GM19193 (cell line): ENCODE data around the gene KLC1.

Experiments used
- POLR2A ChIP-seq: IDR thresholded peaks from 4 replicates; pipeline ENCODE4 v1.6.1; 2011; ENCODE audit not compliant: insufficient read depth, insufficient read length; ENCODE audit errors: extremely low read depth

The KLC1 gene

DNA sequence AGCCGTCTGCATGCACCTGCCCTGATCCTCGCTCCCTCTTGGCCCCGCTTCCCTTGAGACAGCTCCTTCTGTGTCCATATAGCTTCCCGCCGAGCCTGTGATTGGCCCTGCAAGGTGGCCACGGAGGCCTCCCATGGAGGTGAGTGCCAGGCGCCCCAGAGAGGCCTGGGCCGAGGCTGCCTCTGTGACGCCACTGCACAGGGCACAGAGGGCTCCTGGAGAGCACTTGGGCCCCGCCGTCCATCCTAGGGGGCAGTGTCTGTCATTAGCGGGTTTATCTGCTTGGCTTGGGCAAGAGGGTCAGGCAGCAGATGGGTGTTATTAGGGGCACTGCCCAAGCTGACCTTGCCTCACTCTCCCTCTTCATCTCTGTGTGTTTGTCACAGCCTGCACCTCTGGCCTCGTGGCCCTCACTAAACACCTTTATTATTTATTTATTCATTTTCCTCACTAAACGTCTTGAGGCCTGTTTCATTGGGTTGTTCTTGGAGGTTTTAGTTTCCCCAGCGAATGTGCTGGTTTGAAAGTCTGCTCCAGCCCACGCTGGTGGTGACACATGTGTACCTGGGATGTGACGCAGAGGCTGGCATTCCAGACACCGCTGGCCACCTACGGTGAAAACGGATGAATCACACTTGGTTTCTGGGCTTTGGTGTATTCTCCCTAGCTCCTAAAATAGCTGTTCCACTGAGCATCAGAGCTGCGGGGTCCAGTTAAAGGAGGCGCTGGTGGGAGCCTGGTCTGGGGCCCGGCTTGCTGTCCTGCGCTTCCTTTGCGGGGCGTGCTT is 92.5 kb downstream of the KLC1 start:
- no peak for TF ChIP-seq POLR2A

DNA sequence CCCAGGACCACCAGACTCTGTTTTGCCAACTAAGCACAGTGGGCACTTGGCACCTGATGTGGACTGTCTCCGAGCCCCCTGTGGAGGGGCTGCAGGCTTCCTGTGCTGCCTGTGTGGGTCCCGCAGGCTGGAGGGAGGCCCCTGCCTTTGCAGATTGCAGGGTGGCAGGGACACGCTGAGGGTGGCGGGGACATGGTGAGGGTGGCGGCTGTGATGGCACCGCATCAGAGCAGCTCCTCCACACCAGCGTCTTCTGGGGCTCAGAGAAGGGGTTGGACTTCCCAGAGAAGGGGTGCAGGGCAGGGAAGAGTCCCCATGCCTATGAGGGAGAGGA is 94.7 kb downstream of the KLC1 start:
- TF ChIP-seq POLR2A: no peak

DNA sequence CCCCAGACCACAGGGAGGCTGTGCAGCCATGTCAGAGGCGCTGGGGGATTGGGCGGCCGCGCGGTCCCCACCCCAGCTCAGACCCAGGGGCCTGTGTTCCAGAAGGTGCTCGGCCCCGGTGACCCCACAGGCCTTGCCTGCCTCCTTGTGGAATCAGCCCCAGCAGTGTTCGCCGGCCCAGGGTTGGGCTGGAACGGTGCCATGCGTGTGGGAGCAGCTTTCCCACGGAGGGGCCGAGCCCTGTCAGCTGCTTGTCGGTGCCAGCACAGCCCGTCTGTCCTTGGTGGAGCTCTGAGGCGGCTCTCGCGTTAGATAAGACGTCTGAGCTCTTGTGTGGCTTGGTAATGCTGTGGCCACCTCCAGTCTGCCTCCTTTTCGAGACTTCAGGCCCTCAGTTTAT is 95.1 kb downstream of the KLC1 start:
- no peak for TF ChIP-seq POLR2A

DNA sequence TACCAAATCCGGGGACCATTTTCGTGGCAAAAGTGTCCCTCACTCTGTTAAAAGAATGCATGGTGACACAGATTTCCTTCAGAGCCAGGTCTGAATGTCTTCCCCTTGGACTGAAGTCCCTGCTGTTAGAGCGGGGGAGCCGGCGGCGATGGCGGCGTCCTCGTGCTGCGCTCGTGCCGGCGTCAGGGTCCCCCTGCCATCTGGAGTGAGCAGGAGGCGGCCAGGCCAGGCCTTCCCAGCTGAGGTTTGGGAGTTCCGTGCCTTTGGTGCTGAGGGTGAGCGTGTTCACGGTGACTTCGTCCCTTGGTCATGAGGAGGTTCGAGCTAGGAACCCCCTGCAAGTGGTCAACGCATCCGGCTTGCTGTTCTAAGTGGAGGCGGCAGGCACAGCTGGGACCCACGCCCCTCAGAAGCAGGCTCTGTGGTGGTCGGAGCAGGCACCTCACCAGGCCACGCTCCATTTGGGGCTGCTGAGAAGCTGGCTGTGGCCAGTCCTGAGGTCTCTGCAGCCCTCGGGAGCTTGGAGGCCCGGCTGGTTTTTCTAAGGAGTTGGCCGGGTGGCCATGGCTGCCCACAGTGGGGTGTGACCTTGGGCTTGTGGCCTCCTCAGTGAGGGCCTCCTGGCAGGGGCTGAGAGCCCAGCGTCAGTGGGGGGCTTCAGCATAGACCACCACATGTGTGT is 96.1 kb downstream of the KLC1 start:
- no peak for TF ChIP-seq POLR2A

DNA sequence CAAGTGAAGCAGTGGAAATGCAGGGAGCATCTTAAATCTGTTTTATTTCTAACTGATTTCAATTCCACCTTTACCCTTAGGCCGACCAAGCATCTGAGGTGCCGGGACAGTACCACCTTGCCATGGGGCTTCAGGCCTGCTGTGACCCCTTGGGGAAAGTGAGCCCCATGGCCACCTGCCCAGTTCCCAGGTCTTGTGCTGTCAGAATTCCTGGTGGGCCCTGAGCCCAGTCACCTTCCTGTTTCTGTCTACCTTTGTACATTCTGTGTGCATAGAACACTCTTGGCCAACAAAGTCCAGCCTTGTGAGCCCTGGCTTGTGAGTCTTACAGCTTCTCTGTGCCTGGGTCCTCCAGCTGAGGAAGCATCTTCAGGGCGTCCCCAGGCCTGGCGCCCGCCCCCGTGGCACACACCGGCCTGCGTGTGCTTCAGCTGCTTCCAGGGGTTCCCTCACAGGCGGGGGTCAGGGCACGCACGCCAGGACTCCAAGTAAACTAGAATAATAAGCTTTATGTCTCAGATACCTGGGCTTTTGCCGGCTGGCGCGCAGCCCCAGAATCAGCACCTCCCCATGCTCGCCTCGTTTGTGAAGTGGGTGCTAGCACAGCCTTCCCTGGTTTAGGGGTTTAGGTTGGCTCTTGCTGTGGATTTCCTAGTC is 96.9 kb downstream of the KLC1 start:
- no peak for TF ChIP-seq POLR2A

DNA sequence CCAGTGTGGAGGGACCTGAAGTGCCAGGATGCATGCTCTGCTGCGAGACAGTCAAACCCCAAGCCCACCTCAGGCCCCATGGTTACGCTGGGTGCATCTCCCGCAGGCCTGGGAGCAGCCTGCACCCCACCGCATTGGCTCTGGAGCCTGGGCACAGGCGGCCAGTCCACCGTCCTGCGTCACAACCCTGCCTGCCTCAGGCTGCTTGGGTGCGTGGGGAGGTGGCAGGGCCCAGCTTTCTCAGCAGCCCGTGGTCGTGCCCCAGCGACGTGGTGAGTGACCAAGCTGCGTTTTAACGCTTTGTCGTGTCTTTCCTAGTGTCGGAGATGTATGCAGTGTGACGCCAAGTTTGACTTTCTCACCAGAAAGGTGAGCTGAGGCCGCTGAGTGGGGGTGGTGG is 97.5 kb downstream of the KLC1 start:
- TF ChIP-seq POLR2A: no peak

DNA sequence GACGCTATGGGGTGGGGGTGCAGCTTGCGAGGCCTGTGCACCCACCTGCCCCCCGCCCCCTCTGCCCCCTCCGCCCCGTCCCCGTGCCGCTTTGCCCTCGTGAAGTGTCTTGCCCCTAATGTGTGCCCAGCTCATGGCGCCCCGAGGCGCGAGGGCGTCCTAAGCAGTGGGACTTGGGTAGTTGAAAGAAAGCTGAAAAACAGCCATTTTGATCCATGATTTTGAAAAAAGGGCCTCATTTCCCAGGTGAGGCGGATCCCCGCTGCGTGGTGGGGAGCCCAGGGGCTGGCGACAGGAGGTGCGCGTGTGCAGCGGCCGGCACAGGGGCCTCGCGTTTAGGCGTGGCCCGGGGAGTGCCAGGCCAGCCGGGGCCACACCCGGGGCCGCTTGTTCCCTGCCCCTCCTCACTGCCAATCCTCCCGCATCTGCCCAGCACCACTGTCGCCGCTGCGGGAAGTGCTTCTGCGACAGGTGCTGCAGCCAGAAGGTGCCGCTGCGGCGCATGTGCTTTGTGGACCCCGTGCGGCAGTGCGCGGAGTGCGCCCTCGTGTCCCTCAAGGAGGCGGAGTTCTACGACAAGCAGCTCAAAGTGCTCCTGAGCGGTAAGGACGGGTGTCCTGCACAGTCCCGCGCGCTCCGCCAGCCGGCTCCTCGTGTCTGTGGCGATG is 98.4 kb downstream of the KLC1 start:
- TF ChIP-seq POLR2A: no peak

DNA sequence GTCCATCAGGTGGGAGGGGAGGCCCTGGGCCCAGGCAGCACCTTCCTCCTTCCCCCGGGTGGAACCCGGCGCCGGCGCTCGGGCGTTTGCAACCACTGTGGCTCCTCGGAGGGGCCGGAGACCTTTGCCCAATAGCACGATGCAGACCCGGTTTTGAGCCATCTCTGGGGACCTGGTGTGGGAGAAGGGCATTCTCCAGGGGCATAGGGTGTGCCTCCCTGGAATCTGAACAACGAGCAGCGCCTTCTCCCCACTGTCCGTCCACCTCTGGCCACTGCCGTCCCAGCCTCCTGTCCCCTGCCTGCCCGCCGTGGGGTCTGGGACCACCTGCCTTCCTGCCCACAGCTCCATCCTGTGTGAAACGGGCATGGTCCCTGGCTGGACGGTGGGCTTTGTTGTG is 99.1 kb downstream of the KLC1 start:
- no peak for TF ChIP-seq POLR2A

DNA sequence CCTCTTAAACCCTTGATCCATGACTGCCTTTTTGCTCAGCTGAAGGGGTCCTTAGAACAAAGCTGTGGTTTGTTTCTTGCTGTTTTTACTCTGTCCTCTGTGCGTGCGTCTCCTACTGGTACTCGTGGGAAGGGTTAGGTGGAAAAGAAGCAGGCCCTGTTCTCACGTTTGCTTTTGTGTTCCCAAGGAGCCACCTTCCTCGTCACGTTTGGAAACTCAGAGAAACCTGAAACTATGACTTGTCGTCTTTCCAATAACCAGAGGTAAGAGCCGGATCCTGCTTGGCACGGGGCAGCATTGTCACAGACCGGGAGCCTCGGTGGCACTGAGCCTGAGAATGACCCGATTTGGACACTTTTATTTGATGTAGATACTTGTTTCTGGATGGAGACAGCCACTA is 99.7 kb downstream of the KLC1 start:
- TF ChIP-seq POLR2A: no peak

DNA sequence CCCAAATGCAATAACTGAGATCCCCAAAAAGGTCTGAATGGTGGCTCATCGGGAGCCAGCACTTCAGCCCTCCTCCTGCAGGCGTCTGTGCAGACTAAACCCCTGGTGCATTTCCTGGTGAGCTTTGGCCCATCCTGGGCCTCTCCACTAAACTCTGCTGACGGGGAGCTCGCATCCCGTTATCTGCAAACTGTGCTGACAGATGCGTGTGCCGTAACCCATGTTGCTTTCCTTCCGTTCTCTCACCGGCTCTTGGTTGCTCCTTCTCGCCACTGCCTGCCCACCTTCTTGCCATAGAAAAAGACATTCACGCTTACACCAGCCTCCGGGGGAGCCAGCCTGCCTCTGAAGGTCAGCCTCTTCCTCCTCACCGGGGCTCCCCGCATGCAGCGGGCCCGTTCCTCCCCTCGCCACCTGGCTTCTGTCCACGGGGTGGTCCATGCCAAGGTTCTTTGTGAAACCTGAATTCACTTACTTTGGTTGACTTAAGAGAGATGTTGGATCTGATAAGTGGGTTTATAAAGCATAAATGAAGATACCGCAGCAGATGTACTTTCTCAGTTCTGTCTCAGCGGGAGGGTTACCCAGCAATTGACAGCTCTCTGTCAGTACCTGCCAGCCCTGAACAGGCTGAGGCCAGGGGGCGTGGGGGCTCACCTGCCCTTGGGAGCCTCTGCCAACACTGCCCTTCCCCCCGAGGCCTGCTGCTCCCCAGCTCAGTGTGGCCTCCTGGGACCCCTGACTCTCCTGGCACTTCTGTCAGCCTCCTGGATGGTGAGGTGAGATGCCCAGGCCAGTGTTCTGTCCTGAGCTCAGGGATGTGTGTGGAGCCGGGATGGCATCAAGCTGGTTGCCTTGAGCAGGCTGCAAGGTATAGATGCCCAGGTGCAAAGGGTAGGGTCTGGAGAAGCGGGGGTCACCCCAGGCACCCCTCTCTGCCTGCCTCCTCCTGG is 100.8 kb downstream of the KLC1 start:
- TF ChIP-seq POLR2A: no peak

DNA sequence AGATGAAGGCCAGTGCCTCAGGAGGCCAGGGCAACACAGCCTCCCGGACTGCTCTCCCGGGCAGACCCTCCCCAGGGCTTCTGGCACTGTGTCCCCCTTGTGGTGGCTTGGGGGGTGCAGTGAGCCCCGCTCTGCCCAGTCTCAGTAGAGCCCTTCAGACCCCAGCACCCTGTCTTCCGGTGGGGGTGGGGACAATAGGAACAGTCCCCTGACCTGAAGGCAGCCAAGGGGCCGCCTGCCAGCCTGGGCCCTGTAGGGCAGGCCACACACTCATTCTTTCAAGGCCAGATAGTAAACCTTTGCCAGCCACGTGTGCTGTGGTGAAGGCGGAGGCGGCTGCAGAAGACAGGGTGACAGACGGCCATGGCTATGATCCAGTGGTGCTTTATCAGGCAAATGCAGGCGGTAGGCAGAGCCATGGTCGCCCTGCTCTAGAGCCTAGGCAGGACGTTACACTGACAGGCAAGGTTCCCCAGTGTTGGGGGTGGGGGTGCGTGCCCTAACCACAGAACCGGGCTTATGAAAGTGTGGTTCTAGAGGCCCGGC is 101.6 kb downstream of the KLC1 start:
- no peak for TF ChIP-seq POLR2A

DNA sequence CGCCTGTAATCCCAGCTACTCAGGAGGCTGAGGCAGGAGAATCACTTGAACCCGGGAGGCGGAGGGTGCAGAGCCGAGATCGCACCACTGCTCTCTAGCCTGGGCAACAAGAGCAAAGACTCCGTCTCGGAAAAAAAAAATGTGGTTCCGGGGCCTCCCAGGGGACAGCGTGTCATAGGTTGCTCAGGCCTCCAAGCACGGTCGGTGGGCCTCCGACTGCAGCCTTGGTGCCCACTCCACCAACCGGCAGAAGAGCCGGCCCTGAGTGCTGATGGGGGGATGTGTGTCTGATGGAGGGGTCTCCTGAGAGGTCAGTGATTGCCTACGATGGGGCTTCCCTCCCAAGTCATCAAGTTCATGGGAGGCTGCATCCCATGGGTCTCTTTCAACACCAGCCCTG is 102.5 kb downstream of the KLC1 start:
- TF ChIP-seq POLR2A: no peak

DNA sequence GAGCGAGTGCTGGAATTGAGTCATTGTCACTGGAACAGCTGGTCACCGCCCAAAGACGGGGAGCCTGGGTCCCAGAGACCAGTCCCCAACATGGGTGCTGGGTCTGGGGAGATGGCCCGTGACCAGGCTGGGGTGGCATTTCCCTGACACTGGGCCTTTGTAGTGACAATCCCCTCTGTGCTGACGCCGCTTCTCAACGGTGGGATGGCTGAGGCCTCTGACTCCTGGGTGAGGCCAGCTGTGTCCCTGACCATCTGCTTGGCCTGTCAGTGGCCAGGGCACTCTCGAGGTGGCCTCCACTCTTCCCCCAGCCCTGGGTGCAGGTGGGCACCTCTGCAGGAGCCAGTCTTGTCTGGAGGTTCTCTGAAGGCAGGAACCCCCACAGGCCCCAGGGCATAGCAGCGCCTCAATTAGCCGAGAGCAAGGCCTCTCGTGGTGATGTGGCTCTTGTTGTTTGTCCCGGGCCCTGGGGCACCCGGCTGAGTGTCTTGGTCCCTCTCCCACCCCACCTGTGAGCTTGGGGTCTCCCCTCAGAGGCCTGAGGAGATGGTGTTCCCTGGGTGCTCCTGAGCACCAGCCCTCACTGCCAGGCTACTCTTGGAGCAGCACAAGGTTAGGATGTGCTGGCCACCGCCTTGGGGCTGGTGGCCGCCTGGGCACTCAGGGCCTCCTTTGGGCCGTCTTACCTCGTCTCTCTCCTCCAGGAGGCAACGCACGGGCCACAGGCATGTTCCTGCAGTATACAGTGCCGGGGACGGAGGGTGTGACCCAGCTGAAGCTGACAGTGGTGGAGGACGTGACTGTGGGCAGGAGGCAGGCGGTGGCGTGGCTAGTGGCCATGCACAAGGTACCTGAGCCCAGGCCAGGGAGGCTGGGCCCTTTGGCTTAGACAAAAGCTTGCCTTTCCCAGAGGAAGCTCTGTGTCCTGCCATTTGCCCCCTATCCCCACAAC is 103.2 kb downstream of the KLC1 start:
- TF ChIP-seq POLR2A: no peak
